H1 (cell line): Measurements from ENCODE around the gene TTC34. TPM values are rescaled to one million over a fixed set of nuclear protein-coding genes. Genes with fewer than 3 reads are reported as not detected.

Experiments
- CTCF ChIA-PET: fragments of 300-600 bp; sonication (Branson Sonifier 250); formaldehyde crosslinking; loops from one replicate; lab custom pipeline; 2021; ENCODE audit not compliant: partially characterized antibody; lab: Charles Lee
- POLR2A ChIA-PET: fragments of 300-600 bp; sonication (Branson Sonifier 250); formaldehyde crosslinking; loops from one replicate; lab custom pipeline; 2021; ENCODE audit warnings: inconsistent platforms; ENCODE audit not compliant: partially characterized antibody; lab: Charles Lee
- DNase-seq, 2 experiments: peaks; one replicate each; pipeline versions ENCODE4 v3.0.0 to v3.0.0-alpha.2; 2010 to 2022; ENCODE audit warnings: low spot score in 2 of 2, low read depth in 1 of 2, mixed read lengths in 1 of 2
- FAIRE-seq: peaks from 2 replicates; lab custom pipeline; 2011; peaks lifted over from hg19 to GRCh38; lab: Jason Lieb, UNC
- H2AFZ ChIP-seq: 2 replicates; pipeline ENCODE4 v1.8.1; 2012; ENCODE audit warnings: low read length, inconsistent platforms
- H2AK5ac ChIP-seq: 2 replicates; pipeline ENCODE4 v1.6.1; 2013; ENCODE audit warnings: low read depth, low read length
- H2BK120ac ChIP-seq: replicated peaks from 2 replicates; pipeline ENCODE3; 2013; ENCODE audit warnings: low read depth, low read length, inconsistent platforms
- H2BK12ac ChIP-seq: 2 replicates; pipeline ENCODE4 v1.6.1; 2013; ENCODE audit warnings: low read depth, low read length
- H2BK15ac ChIP-seq: 2 replicates; pipeline ENCODE4 v1.6.1; 2013; ENCODE audit warnings: low read length
- H2BK20ac ChIP-seq: 2 replicates; pipeline ENCODE4 v1.6.1; 2013; ENCODE audit warnings: low read length
- H2BK5ac ChIP-seq: 2 replicates; pipeline ENCODE4 v1.6.1; 2013; ENCODE audit warnings: low read depth, low read length
- H3K14ac ChIP-seq: 2 replicates; pipeline ENCODE4 v1.6.1; 2013; ENCODE audit warnings: inconsistent platforms; ENCODE audit not compliant: insufficient read length
- H3K18ac ChIP-seq: 2 replicates; pipeline ENCODE4 v1.6.1; 2013; ENCODE audit warnings: low read length; ENCODE audit errors: extremely low read depth
- H3K23ac ChIP-seq: 2 replicates; pipeline ENCODE4 v1.6.1; 2013; ENCODE audit warnings: inconsistent platforms; ENCODE audit not compliant: insufficient read length
- H3K23me2 ChIP-seq: 2 replicates; pipeline ENCODE4 v1.6.1; 2013; ENCODE audit warnings: low read depth, low read length
- H3K27ac ChIP-seq: 2 replicates; pipeline ENCODE4 v1.6.1; 2011; ENCODE audit warnings: low read depth, low read length, inconsistent platforms
- H3K27me3 ChIP-seq, 4 experiments: replicated peaks in 1 of 4; 1 replicate in 1 of 4; 2 replicates in 3 of 4; pipeline versions ENCODE4 v1.6.1 to v1.8.1; 2011 to 2013; ENCODE audit warnings: low read length in 3 of 4, mild to moderate bottlenecking in 3 of 4, inconsistent platforms in 2 of 4, mixed read lengths in 2 of 4, moderate library complexity in 1 of 4; ENCODE audit not compliant: control insufficient read depth in 3 of 4, insufficient read depth in 3 of 4; ENCODE audit errors: extremely low read depth in 1 of 4
- H3K36me3 ChIP-seq, 4 experiments: 2 replicates each; pipeline versions ENCODE4 v1.6.1 to v1.8.1; 2011 to 2013; ENCODE audit warnings: mild to moderate bottlenecking in 4 of 4, low read length in 3 of 4, moderate library complexity in 2 of 4, control low read depth in 1 of 4, inconsistent platforms in 1 of 4; ENCODE audit not compliant: insufficient read depth in 4 of 4, control insufficient read depth in 2 of 4
- H3K4ac ChIP-seq: replicated peaks from 2 replicates; pipeline ENCODE3; 2013; ENCODE audit warnings: low read length, low read depth, mixed read lengths, inconsistent platforms; ENCODE audit not compliant: insufficient read length
- H3K4me1 ChIP-seq, 4 experiments: replicated peaks in 1 of 4; 1 replicate in 1 of 4; 2 replicates in 3 of 4; pipeline versions ENCODE4 v1.6.1 to v1.8.1; 2011 to 2013; ENCODE audit warnings: low read length in 3 of 4, inconsistent platforms in 2 of 4, mixed read lengths in 1 of 4; ENCODE audit not compliant: insufficient read depth in 4 of 4, control insufficient read depth in 3 of 4
- H3K4me2 ChIP-seq, 2 experiments: 2 replicates each; pipeline versions ENCODE4 v1.6.1 to v1.8.1; 2011 to 2013; ENCODE audit warnings: low read depth in 2 of 2, low read length in 2 of 2, control low read depth in 1 of 2, inconsistent platforms in 1 of 2, mild to moderate bottlenecking in 1 of 2; ENCODE audit not compliant: insufficient read depth in 1 of 2
- H3K4me3 ChIP-seq, 4 experiments: fragments of 200-600, 300-600 bp in 1 of 4; sonication (generic), shearing (Covaris generic), sonication (Bioruptor Twin) in 1 of 4; 2 replicates each; pipeline versions ENCODE4 v1.5.1 to v1.8.1; 2011 to 2016; ENCODE audit warnings: low read length in 4 of 4, low read depth in 3 of 4, control low read depth in 2 of 4, inconsistent platforms in 2 of 4, mild to moderate bottlenecking in 2 of 4, mixed read lengths in 1 of 4, moderate library complexity in 1 of 4; ENCODE audit not compliant: insufficient read depth in 2 of 4; ENCODE audit errors: extremely low read depth in 1 of 4
- H3K56ac ChIP-seq: replicated peaks from 2 replicates; pipeline ENCODE3; 2013; ENCODE audit warnings: low read depth, mild to moderate bottlenecking, mixed read lengths, low read length, inconsistent platforms; ENCODE audit not compliant: insufficient read length
- H3K79me1 ChIP-seq: 2 replicates; pipeline ENCODE4 v1.6.1; 2013; ENCODE audit warnings: low read depth, low read length, control low read depth
- H3K79me2 ChIP-seq, 2 experiments: 2 replicates each; pipeline versions ENCODE4 v1.6.1 to v1.8.1; 2012 to 2013; ENCODE audit warnings: low read length in 2 of 2, mild to moderate bottlenecking in 2 of 2, inconsistent platforms in 1 of 2; ENCODE audit not compliant: insufficient read depth in 2 of 2, control insufficient read depth in 1 of 2
- H3K9ac ChIP-seq, 4 experiments: replicated peaks in 1 of 4; 1 replicate in 1 of 4; 2 replicates in 3 of 4; pipeline versions ENCODE4 v1.6.1 to v1.8.1; 2011 to 2013; ENCODE audit warnings: low read depth in 3 of 4, low read length in 3 of 4, control low read depth in 2 of 4, mild to moderate bottlenecking in 2 of 4, moderate library complexity in 2 of 4, inconsistent platforms in 1 of 4; ENCODE audit errors: extremely low read depth in 1 of 4
- H3K9me3 ChIP-seq, 2 experiments: 2 replicates each; pipeline versions ENCODE4 v1.6.1 to v1.8.1; 2012 to 2013; ENCODE audit warnings: mild to moderate bottlenecking in 2 of 2, moderate library complexity in 2 of 2, control low read depth in 1 of 2, inconsistent platforms in 1 of 2, low read depth in 1 of 2, low read length in 1 of 2, mixed read lengths in 1 of 2; ENCODE audit not compliant: insufficient read depth in 2 of 2
- H4K20me1 ChIP-seq, 2 experiments: replicated peaks in 1 of 2; 2 replicates each; pipeline versions ENCODE3 to v1.8.1; 2011 to 2013; ENCODE audit warnings: inconsistent platforms in 2 of 2, low read length in 2 of 2, mild to moderate bottlenecking in 1 of 2; ENCODE audit not compliant: insufficient read depth in 2 of 2, control insufficient read depth in 1 of 2
- H4K5ac ChIP-seq: 2 replicates; pipeline ENCODE4 v1.6.1; 2013; ENCODE audit warnings: low read length, low read depth, mixed read lengths, inconsistent platforms; ENCODE audit not compliant: insufficient read length
- H4K8ac ChIP-seq: 2 replicates; pipeline ENCODE4 v1.8.0; 2013; ENCODE audit warnings: mild to moderate bottlenecking, moderate library complexity, low read length, inconsistent platforms; ENCODE audit not compliant: insufficient read depth; ENCODE audit errors: extremely low read depth
- H4K91ac ChIP-seq: replicated peaks from 2 replicates; pipeline ENCODE3; 2013; ENCODE audit warnings: low read length, mixed read lengths, inconsistent platforms; ENCODE audit not compliant: insufficient read length
- E2F6 ChIP-seq: IDR thresholded peaks from 2 replicates; pipeline ENCODE4 v1.6.1; 2012; ENCODE audit warnings: inconsistent platforms
- YY1 ChIP-seq: IDR thresholded peaks from 2 replicates; pipeline ENCODE4 v1.6.1; 2011; ENCODE audit warnings: low read depth, mild to moderate bottlenecking, low read length
- WGBS, 2 experiments: shearing (Covaris generic) in 1 of 2; methylation state at CpG; one replicate each; pipeline versions ENCODE4 v1.1.6 to v1.1.7; 2013 to 2015; ENCODE audit warnings: low lambda C conversion rate in 2 of 2, mixed read lengths in 2 of 2, inconsistent platforms in 1 of 2, low coverage in 1 of 2, missing lambda C conversion rate in 1 of 2; ENCODE audit not compliant: insufficient replicate concordance in 2 of 2, insufficient coverage in 1 of 2, insufficient read length in 1 of 2; ENCODE audit errors: extremely low coverage in 1 of 2, missing lambda C conversion rate in 1 of 2; 5-methylcytosine and 5-hydroxymethylcytosine counted together
- polyA plus RNA-seq, 7 experiments: library from polyadenylated mRNA; depleted of rRNA in 3 of 7; stranded (reverse) in 5 of 7; unstranded in 2 of 7; fragments of >200 nt in 5 of 7; fragments of 200-250 nt in 2 of 7; gene quantifications; 1 replicate in 5 of 7; 2 replicates in 1 of 7; 4 replicates in 1 of 7; pipeline versions ENCODE4 v1.2.1 to v1.2.3, GENCODE V29; 2011 to 2013; ENCODE audit warnings: missing spikeins in 2 of 7, mixed read lengths in 2 of 7
- total RNA-seq: library from RNA; stranded (reverse); fragmentation: NEBNext Ultra II Directional; extraction: Animal tissue kit (Norgen Biotek cat#: 25700); gene quantifications from 2 replicates; pipeline ENCODE4 v1.2.1, GENCODE V29; 2021

TTC34 gene
- total and polyA plus RNA-seq, 2 of the 8 experiments (the other 6 are each of a cell fraction or from before 2014, with no cell fraction given), result 0.23 to 0.50 TPM

- Histone ChIP-seq H3K56ac (no peak overlapping the region), H2AK5ac (no peak overlapping the region), H3K79me2 (no peaks in the 10 kb centered on the region; a peak in 1 of 4 replicates), H3K18ac (no peak overlapping the region), H3K27ac (no peak overlapping the region), H4K8ac (no peak overlapping the region), H3K14ac (no peak overlapping the region), H4K5ac (no peak overlapping the region), H2BK20ac (no peak overlapping the region), H3K9ac (no peak overlapping the region), H3K36me3 (no peaks in the 10 kb centered on the region), H2BK12ac (no peak overlapping the region), H3K79me1 (no peaks in the 10 kb centered on the region), H4K91ac (no peak overlapping the region), H2BK5ac (no peak overlapping the region), H3K23ac (no peak overlapping the region), H3K4me1 (peaks cover 0 to 13% (median 11%) of the 10 kb centered on the region in 4 experiments; a peak in 5 of 7 replicates), H2AFZ (no peak overlapping the region), H3K4ac (no peak overlapping the region), H3K9me3 (peaks cover 17 to 31% of the 10 kb centered on the region in 2 experiments), H3K4me3 (no peak overlapping the region), H3K4me2 (no peak overlapping the region; a peak in 1 of 4 replicates), H2BK120ac (no peak overlapping the region), H3K27me3 (0 out of 7 replicates have a peak, but pooled peaks cover 0 to 2% (median 0%) of the 10 kb centered on the region in 4 experiments), H3K23me2 (peaks cover 11% of the 10 kb centered on the region; the same call in 1 of the 2 replicates), H2BK15ac (no peak overlapping the region), H4K20me1 (peaks cover 0 to 2% of the 10 kb centered on the region in 2 experiments)
- DNase-seq (no peak), FAIRE-seq (no peak)
- 77% methylated on average over 10 of the region's 12 CpGs; no CpG with 5 or more reads in 1 of the 2 experiments for WGBS, 2 experiments
- ChIA-PET CTCF (interaction anchor here (1.4 kb wide), 1 partner anchor 83 kb away, joined by 4 read pairs; no protein-coding TSS in a partner anchor), POLR2A (interaction anchor here (1.5 kb wide), 1 partner anchor 60 kb away, joined by 5 read pairs; no protein-coding TSS in a partner anchor)
- no peak for TF ChIP-seq E2F6
- TF ChIP-seq YY1, result no peak
Measured at GRCh38 chr1:2644591-2645101, 156.8 kb downstream of the TTC34 start.
